IMR-90 (cell line): ENCODE data around the gene MINDY3.

ENCODE experiments used
- BHLHE40 ChIP-seq: fragments of 150-350 bp; IDR thresholded peaks from 2 replicates; pipeline ENCODE4 v1.6.1; 2016; ENCODE audit warnings: mild to moderate bottlenecking, low read depth, low read length
- CEBPB ChIP-seq: IDR thresholded peaks from 2 replicates; pipeline ENCODE4 v1.6.1; 2012; ENCODE audit warnings: low read depth, low read length, improper control_type of control experiment
- CTCF ChIP-seq: conservative IDR thresholded peaks from 2 replicates; pipeline ENCODE4 v1.5.1; 2012; ENCODE audit warnings: mild to moderate bottlenecking, low read depth, low read length, improper control_type of control experiment
- FOS ChIP-seq: fragments of 150-350 bp; IDR thresholded peaks from 2 replicates; pipeline ENCODE4 v1.6.1; 2016; ENCODE audit warnings: low read depth, low read length
- MAFK ChIP-seq: IDR thresholded peaks from 2 replicates; pipeline ENCODE4 v1.6.1; 2012; ENCODE audit warnings: low read depth, low read length, improper control_type of control experiment
- MAZ ChIP-seq: IDR thresholded peaks from 2 replicates; pipeline ENCODE4 v1.6.1; 2012; ENCODE audit warnings: low read depth, mild to moderate bottlenecking, low read length, improper control_type of control experiment, moderate library complexity, borderline replicate concordance
- MXI1 ChIP-seq: IDR thresholded peaks from 2 replicates; pipeline ENCODE4 v1.6.1; 2012; ENCODE audit warnings: low read depth, mild to moderate bottlenecking, low read length, moderate library complexity, borderline replicate concordance
- NFE2L2 ChIP-seq: fragments of 150-350 bp; IDR thresholded peaks from 2 replicates; pipeline ENCODE4 v1.6.1; 2016; ENCODE audit warnings: low read depth, mild to moderate bottlenecking, low read length
- POLR2A ChIP-seq: IDR thresholded peaks from 2 replicates; pipeline ENCODE4 v1.6.1; 2012; ENCODE audit warnings: mild to moderate bottlenecking, low read depth, low read length
- RAD21 ChIP-seq: IDR thresholded peaks from 2 replicates; pipeline ENCODE4 v1.6.1; 2012; ENCODE audit warnings: low read length, improper control_type of control experiment
- RCOR1 ChIP-seq: IDR thresholded peaks from 2 replicates; pipeline ENCODE4 v1.6.1; 2012; ENCODE audit warnings: mild to moderate bottlenecking, low read length, improper control_type of control experiment; ENCODE audit not compliant: insufficient replicate concordance
- RFX5 ChIP-seq: IDR thresholded peaks from 2 replicates; pipeline ENCODE4 v1.8.0; 2012; ENCODE audit warnings: low read depth, mild to moderate bottlenecking, low read length, moderate library complexity
- SMC3 ChIP-seq: fragments of 150-350 bp; IDR thresholded peaks from 2 replicates; pipeline ENCODE4 v1.6.1; 2016; ENCODE audit warnings: low read depth, mild to moderate bottlenecking, antibody characterized with exemption, low read length, moderate library complexity
- USF2 ChIP-seq: fragments of 150-350 bp; IDR thresholded peaks from 2 replicates; pipeline ENCODE4 v1.6.1; 2017; ENCODE audit warnings: mild to moderate bottlenecking, antibody characterized with exemption, low read length, low read depth

GRCh38 chr10:15856328-15857015 is 3.8 kb downstream of the MINDY3 start:
- TF ChIP-seq CTCF (no peak), USF2 (no peak), RFX5 (no peak), RAD21 (no peak), SMC3 (no peak), POLR2A (no peak), CEBPB (no peak), RCOR1 (no peak), MAZ (no peak), MXI1 (no peak), FOS (no peak), BHLHE40 (no peak), MAFK (no peak), NFE2L2 (no peak)
